Esophagus (tissue), 2 donors: ENCODE measurements around the gene TTLL6. TPM values are rescaled to one million over a fixed set of nuclear protein-coding genes. Genes with fewer than 3 reads are reported as not detected.

Experiments used
- H3K27ac ChIP-seq, 2 donors: one replicate each; pipeline ENCODE4 v1.5.1; 2013; ENCODE audit warnings: low read depth in 2 of 2, mild to moderate bottlenecking in 2 of 2, inconsistent platforms in 1 of 2, low read length in 1 of 2, moderate library complexity in 1 of 2
- H3K27me3 ChIP-seq, 2 donors: one replicate each; pipeline ENCODE4 v1.6.1; 2013; ENCODE audit warnings: low read length in 2 of 2, control low read depth in 1 of 2, mild to moderate bottlenecking in 1 of 2; ENCODE audit not compliant: insufficient read depth in 2 of 2, control insufficient read depth in 1 of 2
- H3K36me3 ChIP-seq, 2 donors: one replicate each; pipeline ENCODE4 v1.6.1; 2013; ENCODE audit warnings: low read length in 1 of 2; ENCODE audit not compliant: control insufficient read depth in 2 of 2, insufficient read depth in 2 of 2
- H3K4me1 ChIP-seq, 2 donors: one replicate each; pipeline ENCODE4 v1.6.1; 2013; ENCODE audit warnings: low read length in 1 of 2; ENCODE audit not compliant: control insufficient read depth in 2 of 2, insufficient read depth in 2 of 2
- H3K4me3 ChIP-seq, 2 donors: one replicate each; pipeline ENCODE4 v1.5.1; 2013; ENCODE audit warnings: low read length in 2 of 2, mild to moderate bottlenecking in 2 of 2, low read depth in 1 of 2, moderate library complexity in 1 of 2
- H3K9me3 ChIP-seq, 2 donors: one replicate each; pipeline ENCODE4 v1.6.1; 2013; ENCODE audit warnings: mild to moderate bottlenecking in 2 of 2, low read depth in 1 of 2, low read length in 1 of 2, moderate library complexity in 1 of 2; ENCODE audit not compliant: control insufficient read depth in 2 of 2, insufficient read depth in 1 of 2
- WGBS, 2 donors: extraction: QIAGEN DNeasy Blood & Tissue Kit; methylation state at CpG; one replicate each; pipeline ENCODE4 v1.1.7; 2013; 5-methylcytosine and 5-hydroxymethylcytosine counted together
- polyA plus RNA-seq, 2 donors: library from polyadenylated mRNA; stranded (reverse); fragments of 200-250 nt; gene quantifications; one replicate each; pipeline ENCODE4 v1.2.3, GENCODE V29; 2013
- donor health status: healthy with polysubstance abuse.
- donor health status: Bipolar disorder and iron deficiency.

Gene TTLL6
- under 1 TPM; 0.02 to 0.05 TPM for polyA plus RNA-seq

DNA sequence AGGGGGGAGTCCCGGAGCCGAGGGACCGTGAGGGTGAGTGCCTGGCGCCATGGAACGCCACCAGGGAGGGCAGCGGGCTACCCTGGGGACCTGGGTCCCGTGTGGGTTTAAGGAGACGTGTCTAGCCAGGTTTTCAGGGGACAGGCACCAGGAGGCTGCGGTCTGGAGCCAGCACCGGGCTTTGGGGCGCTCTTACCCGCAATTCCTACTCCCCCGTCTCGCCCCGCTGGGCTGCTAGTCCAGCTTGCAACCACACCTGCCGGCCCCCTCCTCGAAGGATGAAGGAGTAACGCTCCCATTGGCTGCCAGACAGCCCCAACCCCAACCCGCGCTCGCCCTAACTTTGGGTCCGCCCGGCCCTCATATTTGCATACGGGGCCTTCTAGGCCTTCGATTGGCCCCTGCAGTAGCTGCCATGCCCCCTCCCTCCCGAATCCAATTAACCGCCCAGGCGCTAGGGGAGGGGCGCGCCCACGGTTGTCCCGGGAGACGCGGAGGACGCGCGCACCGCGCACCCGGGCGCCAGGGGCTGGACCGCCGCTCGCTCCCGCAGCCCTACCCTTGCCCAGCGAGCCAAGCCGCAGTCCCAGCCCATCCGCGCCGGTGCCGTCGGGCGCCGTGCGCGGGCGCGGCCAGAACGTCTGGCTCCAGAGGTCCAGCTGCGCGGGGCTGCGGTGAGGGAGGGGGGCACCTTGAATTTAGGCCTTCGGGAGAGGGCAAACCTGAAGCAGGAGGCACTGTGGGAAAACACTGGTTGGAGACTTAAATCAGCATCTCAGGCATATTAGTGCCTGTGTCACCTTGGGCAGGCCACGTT is at the start of gene TTLL6:
Gene TTLL6, minus strand, starts transcription at position 456 of the 817 bp plus-strand sequence. Its CDS starts 157 bp downstream, at position 299.
- Histone ChIP-seq H3K9me3 (no peaks in the 10 kb centered on the region), H3K4me1 (peaks cover 0 to 5% of the 10 kb centered on the region in 2 donors), H3K4me3 (peak within 1 kb of the TSS; percentile 12 to 21), H3K36me3 (no peaks in the 10 kb centered on the region), H3K27ac (no peak within 1 kb of the TSS), H3K27me3 (no peaks in the 10 kb centered on the region)
- WGBS, 2 donors: 1 to 2% methylated on average over 60 to 64 of the region's 64 CpGs

DNA sequence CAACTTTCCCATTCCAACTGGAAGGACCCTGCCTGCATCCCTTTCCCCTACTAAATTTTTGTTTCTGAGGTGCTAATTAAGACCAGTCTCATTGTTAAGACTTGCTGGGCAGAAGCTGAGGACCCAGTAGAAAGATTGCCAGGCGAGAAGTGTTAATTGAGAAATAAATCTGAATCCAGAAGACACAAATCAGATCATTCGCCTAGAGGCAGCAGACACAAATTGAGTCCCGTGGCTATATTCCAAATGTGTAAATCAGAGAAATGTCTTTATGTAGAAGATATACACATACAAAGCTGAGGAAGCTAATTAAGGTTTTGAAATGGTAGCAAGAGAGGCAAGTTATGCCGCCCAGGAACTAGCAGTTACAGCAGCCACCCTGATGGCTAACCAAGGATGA is 43.4 kb upstream of the TTLL6 start:
- no peaks in the 10 kb centered on the region for H3K27me3 ChIP-seq
- 88 to 93% methylated on average over 4 of the region's 4 CpGs for WGBS, 2 donors
- H3K9me3 ChIP-seq: no peaks in the 10 kb centered on the region
- H3K4me1 ChIP-seq: no peaks in the 10 kb centered on the region
- H3K36me3 ChIP-seq: peaks cover 20 to 23% of the 10 kb centered on the region in 2 donors
- no peak overlapping the region for H3K4me3 ChIP-seq
- H3K27ac ChIP-seq: no peak overlapping the region

- Histone ChIP-seq H3K9me3 (no peaks in the 10 kb centered on the region), H3K4me1 (no peaks in the 10 kb centered on the region), H3K27ac (no peak overlapping the region), H3K36me3 (peaks cover 24 to 28% of the 10 kb centered on the region in 2 donors), H3K27me3 (no peaks in the 10 kb centered on the region), H3K4me3 (no peak overlapping the region)
- WGBS, 2 donors: 98 to 99% methylated on average over 3 of the region's 3 CpGs
These were observed 43.0 kb upstream of the TTLL6 start for GRCh38 chr17:48860034-48860433.

DNA sequence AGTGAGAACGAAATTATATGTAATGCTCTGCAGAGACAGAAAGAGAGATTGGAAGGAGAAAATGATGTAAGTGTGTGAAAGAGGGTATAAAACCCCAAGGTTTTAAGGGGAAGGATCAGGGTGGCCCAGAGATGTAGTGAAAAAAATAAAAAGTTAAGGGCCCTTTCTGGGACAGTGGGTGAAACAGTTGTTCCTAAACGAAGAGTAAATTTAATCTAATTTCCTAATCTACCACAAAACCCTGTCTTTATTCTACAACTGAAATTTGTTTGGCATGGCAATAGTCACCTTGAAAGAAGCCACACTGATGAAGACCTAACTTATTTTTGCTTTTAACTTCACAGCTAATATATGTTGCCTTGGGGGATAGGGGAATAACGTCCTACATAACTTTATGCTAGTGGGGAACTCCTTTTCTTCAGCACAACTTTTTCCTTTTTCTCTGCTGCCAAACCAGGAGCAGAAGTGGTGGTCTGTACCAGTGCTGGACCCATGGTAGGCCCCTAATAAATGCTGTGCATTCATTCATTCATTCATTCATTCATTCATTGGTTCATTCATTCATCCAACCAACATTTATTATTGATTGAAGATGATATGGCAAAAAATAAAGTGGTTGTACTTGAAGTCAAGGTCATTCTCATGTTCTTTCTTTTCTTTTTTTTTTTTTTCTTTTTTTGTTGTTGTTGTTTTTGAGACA is 39.2 kb upstream of the TTLL6 start:
- Histone ChIP-seq H3K9me3 (no peaks in the 10 kb centered on the region), H3K36me3 (peaks cover 24 to 27% of the 10 kb centered on the region in 2 donors), H3K4me1 (no peaks in the 10 kb centered on the region), H3K4me3 (no peak overlapping the region), H3K27ac (no peak overlapping the region), H3K27me3 (no peaks in the 10 kb centered on the region)
- 60 to 71% methylated on average over 3 of the region's 3 CpGs for WGBS, 2 donors

GRCh38 chr17:48854774-48855476 is 37.9 kb upstream of the TTLL6 start:
- Histone ChIP-seq H3K4me1 (no peaks in the 10 kb centered on the region), H3K27ac (no peak overlapping the region), H3K36me3 (peaks cover 19 to 23% of the 10 kb centered on the region in 2 donors), H3K27me3 (no peaks in the 10 kb centered on the region), H3K9me3 (no peaks in the 10 kb centered on the region), H3K4me3 (no peak overlapping the region)
- WGBS, 2 donors: 85 to 88% methylated on average over 7 of the region's 7 CpGs

GRCh38 chr17:48850792-48851323 is 33.8 kb upstream of the TTLL6 start:
- Histone ChIP-seq H3K9me3 (no peaks in the 10 kb centered on the region), H3K27ac (no peak overlapping the region), H3K4me3 (no peak overlapping the region), H3K36me3 (peaks cover 20 to 30% of the 10 kb centered on the region in 2 donors), H3K27me3 (no peaks in the 10 kb centered on the region), H3K4me1 (no peaks in the 10 kb centered on the region)
- WGBS, 2 donors: 97 to 98% methylated on average over 4 of the region's 4 CpGs

- Histone ChIP-seq H3K4me1 (peaks cover 0 to 3% of the 10 kb centered on the region in 2 donors), H3K9me3 (no peaks in the 10 kb centered on the region), H3K27me3 (no peaks in the 10 kb centered on the region), H3K36me3 (peaks cover 0 to 8% of the 10 kb centered on the region in 2 donors), H3K4me3 (no peak overlapping the region), H3K27ac (no peak overlapping the region)
- WGBS, 2 donors: 77 to 78% methylated on average over 6 of the region's 6 CpGs
These were observed 26.3 kb upstream of the TTLL6 start for GRCh38 chr17:48843187-48843900.

- no peaks in the 10 kb centered on the region for H3K9me3 ChIP-seq
- H3K4me3 ChIP-seq: no peak overlapping the region
- peaks cover 0 to 3% of the 10 kb centered on the region in 2 donors for H3K4me1 ChIP-seq
- H3K27me3 ChIP-seq: no peaks in the 10 kb centered on the region
- peak overlapping the region in 1 of 2 donors; percentile 34 for H3K27ac ChIP-seq
- peaks cover 0 to 3% of the 10 kb centered on the region in 2 donors for H3K36me3 ChIP-seq
- WGBS, 2 donors: 81 to 89% methylated on average over 3 of the region's 3 CpGs
These were observed 25.7 kb upstream of the TTLL6 start for GRCh38 chr17:48842746-48843145.

DNA sequence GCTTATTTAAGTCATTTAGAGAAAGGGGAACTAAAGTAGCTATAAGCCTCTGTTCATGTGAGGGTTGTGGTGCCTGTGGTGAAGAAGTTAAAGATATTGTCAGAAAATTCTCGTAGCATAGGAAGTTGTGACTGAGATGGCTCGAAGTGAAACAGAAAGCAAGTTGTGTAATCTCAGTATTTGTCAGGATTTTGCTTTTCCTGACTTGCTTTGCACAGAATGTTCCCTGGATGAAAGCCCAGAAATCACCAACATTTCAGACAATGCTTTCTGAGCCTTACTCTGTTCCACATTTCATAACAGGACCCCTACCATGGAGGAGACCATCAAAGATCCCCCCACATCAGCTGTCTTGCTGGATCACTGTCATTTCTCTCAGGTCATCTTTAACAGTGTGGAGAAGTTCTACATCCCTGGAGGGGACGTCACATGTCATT is 24.4 kb upstream of the TTLL6 start:
- Histone ChIP-seq H3K4me3 (peak overlapping the region in 1 of 2 donors; percentile 19), H3K4me1 (peaks cover 0 to 6% of the 10 kb centered on the region in 2 donors), H3K9me3 (no peaks in the 10 kb centered on the region), H3K27me3 (no peaks in the 10 kb centered on the region), H3K36me3 (peaks cover 0 to 3% of the 10 kb centered on the region in 2 donors), H3K27ac (peak overlapping the region; percentile 85)
- WGBS, 2 donors: 6 to 15% methylated on average over 3 of the region's 3 CpGs
